ENCODE measurements around the gene MGAT5.

- TF ChIP-seq POLR2AphosphoS5 (IDR thresholded peaks at IDR 0.05) (no peak), CTCF (IDR thresholded peaks at IDR 0.05) (no peak), POLR2A (IDR thresholded peaks at IDR 0.05; ENCODE audit: low read depth) (no peak), EP300 (IDR thresholded peaks at IDR 0.05) (no peak)
Observed at GRCh38 chr2:134420259-134420658, 166.4 kb downstream of the MGAT5 start.
